Measurements from ENCODE around the gene KANSL1L. TPM values are rescaled to one million over a fixed set of nuclear protein-coding genes. Genes with fewer than 3 reads are reported as not detected.
A peak's percentile ranks its signal among the peaks of the same experiment; 100 is the strongest.

Gene KANSL1L
- total RNA-seq, 5 donors from 2014 or later (not counting 1 experiment from before 2014, with no cell fraction given): 5.1 to 16.0 (median 12.0) TPM

DNA sequence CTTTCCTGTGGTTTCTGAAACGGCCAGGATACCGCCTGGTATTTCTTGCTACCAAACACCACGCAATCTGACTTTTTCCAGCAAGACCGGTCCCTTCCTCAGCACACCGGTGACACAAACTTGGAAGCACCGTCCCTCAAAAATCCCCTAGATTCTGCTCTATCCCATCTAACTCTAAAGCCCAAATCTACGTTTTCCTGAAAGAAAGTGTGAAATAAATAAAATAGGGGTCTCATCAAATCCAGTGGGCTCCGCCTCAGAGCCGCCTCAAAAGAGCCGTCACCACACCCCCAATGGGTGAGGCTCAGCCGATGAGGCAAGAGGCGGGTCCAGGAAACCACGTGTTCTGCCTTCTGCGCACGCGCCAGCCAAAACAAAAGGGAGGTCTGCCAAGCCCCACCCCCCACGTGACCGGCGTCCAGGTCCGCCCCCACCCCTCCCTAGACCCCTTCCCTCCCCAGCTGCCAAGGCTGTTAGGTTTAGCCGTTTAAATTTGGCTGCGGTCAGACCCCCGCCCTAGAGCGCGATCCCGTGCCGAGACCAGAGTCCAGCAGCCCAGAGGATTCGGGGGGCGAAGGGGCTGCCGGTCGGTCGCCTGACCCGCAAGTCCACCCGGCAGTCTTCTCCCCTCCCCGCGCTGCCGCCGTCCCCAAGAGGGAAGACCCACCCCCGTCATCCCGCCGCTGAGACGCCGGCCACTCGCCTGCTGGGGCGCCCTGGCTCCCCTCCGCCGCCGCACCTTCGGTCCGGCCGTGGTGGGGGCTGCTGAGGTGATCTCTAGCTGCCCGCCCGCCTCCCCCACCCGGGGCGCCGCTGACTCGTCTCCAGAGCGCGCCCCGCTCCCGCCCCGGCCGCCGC is 534 bp downstream of the KANSL1L start:
- ChIA-PET CTCF (interaction anchor here in 1 of 2 donors (0.6 kb wide), 2 partner anchors 9 to 209 kb away, joined by 3 to 4 read pairs; no protein-coding TSS in a partner anchor), POLR2A (interaction anchor here in 1 of 2 donors (0.5 kb wide), 1 partner anchor 1916 kb away, joined by 5 read pairs; no protein-coding TSS in a partner anchor)
- Mint-ChIP-seq H3K27me3 (peaks cover 0 to 4% of the 10 kb centered on the region in 2 donors), H3K4me1 (peaks cover 31 to 45% (median 33%) of the 10 kb centered on the region in 3 donors), H3K9me3 (no peaks in the 10 kb centered on the region), H3K36me3 (no peaks in the 10 kb centered on the region), H3K4me3 (peak overlapping the region; percentile 93 to 98 (median 94)), H3K27ac (peak overlapping the region; percentile 91 to 94)
- ATAC-seq (replicated peaks in 1 of 4) (peak; percentile 76 to 77 (median 76)), DNase-seq (peak; percentile 87 to 97 (median 94))
- peaks cover 11 to 19% of the 10 kb centered on the region in 2 experiments for H3K4me1 ChIP-seq (ENCODE audit: control insufficient read depth in 1 of 2, extremely low read depth in 1 of 2, insufficient read depth in 2 of 2, low read length in 2 of 2)
- peak overlapping the region; percentile 90 for H3K27ac ChIP-seq (ENCODE audit: low read length)
- H3K36me3 ChIP-seq (ENCODE audit: control insufficient read depth in 2 of 2, extremely low read depth in 1 of 2, insufficient read depth in 1 of 2, low read length in 1 of 2): no peaks in the 10 kb centered on the region
- H3K9me3 ChIP-seq: no peaks in the 10 kb centered on the region
- peaks cover 0 to 5% of the 10 kb centered on the region in 2 experiments for H3K27me3 ChIP-seq (replicated peaks in 1 of 2; ENCODE audit: control insufficient read depth in 2 of 2, extremely low read depth in 1 of 2, insufficient read depth in 2 of 2, low read length in 1 of 2)
- WGBS (ENCODE audit: insufficient coverage): 0% methylated on average over 45 of the region's 64 CpGs
- H3K4me3 ChIP-seq (ENCODE audit: control insufficient read depth in 1 of 2, extremely low read depth in 1 of 2, low read length in 1 of 2): peak overlapping the region; percentile 90 to 96

- WGBS (ENCODE audit: insufficient coverage): 0% methylated on average over 3 of the region's 6 CpGs
- peak overlapping the region; percentile 90 for H3K27ac ChIP-seq (ENCODE audit: low read length)
- ChIA-PET CTCF (no interaction called here), POLR2A (no interaction called here)
- H3K4me3 ChIP-seq (ENCODE audit: control insufficient read depth in 1 of 2, extremely low read depth in 1 of 2, low read length in 1 of 2): peak overlapping the region; percentile 90 to 96
- Mint-ChIP-seq H3K27me3 (peaks cover 0 to 4% of the 10 kb centered on the region in 2 donors), H3K9me3 (no peaks in the 10 kb centered on the region), H3K4me3 (peak overlapping the region; percentile 93 to 98 (median 94)), H3K4me1 (peaks cover 31 to 45% (median 33%) of the 10 kb centered on the region in 3 donors), H3K27ac (peak overlapping the region; percentile 91 to 94), H3K36me3 (no peaks in the 10 kb centered on the region)
- ATAC-seq (replicated peaks in 1 of 4): no peak
- peaks cover 0 to 5% of the 10 kb centered on the region in 2 experiments for H3K27me3 ChIP-seq (replicated peaks in 1 of 2; ENCODE audit: control insufficient read depth in 2 of 2, extremely low read depth in 1 of 2, insufficient read depth in 2 of 2, low read length in 1 of 2)
- H3K36me3 ChIP-seq (ENCODE audit: control insufficient read depth in 2 of 2, extremely low read depth in 1 of 2, insufficient read depth in 1 of 2, low read length in 1 of 2): no peaks in the 10 kb centered on the region
- no peaks in the 10 kb centered on the region for H3K9me3 ChIP-seq
- H3K4me1 ChIP-seq (ENCODE audit: control insufficient read depth in 1 of 2, extremely low read depth in 1 of 2, insufficient read depth in 2 of 2, low read length in 2 of 2): peaks cover 11 to 19% of the 10 kb centered on the region in 2 experiments
- DNase-seq: no peak
Observed at GRCh38 chr2:210170196-210170445, 1.1 kb downstream of the KANSL1L start.

- Histone ChIP-seq H3K36me3 (ENCODE audit: control insufficient read depth in 2 of 2, extremely low read depth in 1 of 2, insufficient read depth in 1 of 2, low read length in 1 of 2) (no peaks in the 10 kb centered on the region), H3K27ac (ENCODE audit: low read length) (peak overlapping the region; percentile 90), H3K9me3 (no peaks in the 10 kb centered on the region), H3K4me1 (ENCODE audit: control insufficient read depth in 1 of 2, extremely low read depth in 1 of 2, insufficient read depth in 2 of 2, low read length in 2 of 2) (peaks cover 11 to 19% of the 10 kb centered on the region in 2 experiments), H3K4me3 (ENCODE audit: control insufficient read depth in 1 of 2, extremely low read depth in 1 of 2, low read length in 1 of 2) (peak overlapping the region; percentile 90 to 96), H3K27me3 (replicated peaks in 1 of 2; ENCODE audit: control insufficient read depth in 2 of 2, extremely low read depth in 1 of 2, insufficient read depth in 2 of 2, low read length in 1 of 2) (peaks cover 0 to 5% of the 10 kb centered on the region in 2 experiments)
- Mint-ChIP-seq H3K27me3 (peaks cover 0 to 4% of the 10 kb centered on the region in 2 donors), H3K9me3 (no peaks in the 10 kb centered on the region), H3K4me1 (peaks cover 31 to 45% (median 33%) of the 10 kb centered on the region in 3 donors), H3K36me3 (no peaks in the 10 kb centered on the region), H3K27ac (peak overlapping the region; percentile 91 to 94), H3K4me3 (peak overlapping the region; percentile 93 to 98 (median 94))
- peak in 1 of 35 experiments; percentile 26 for DNase-seq
- ChIA-PET POLR2A (no interaction called here), CTCF (no interaction called here)
- ATAC-seq (replicated peaks in 1 of 4): no peak
- WGBS (ENCODE audit: insufficient coverage): no CpG with 5 or more reads among the region's 6 CpGs
Observed at GRCh38 chr2:210169516-210170195, 1.6 kb downstream of the KANSL1L start.

GRCh38 chr2:210167227-210167626 is 4.0 kb downstream of the KANSL1L start:
- POLR2A ChIA-PET: no interaction called here
- no peak overlapping the region for H3K27ac ChIP-seq (ENCODE audit: low read length)
- H3K4me1 ChIP-seq (ENCODE audit: control insufficient read depth in 1 of 2, extremely low read depth in 1 of 2, insufficient read depth in 2 of 2, low read length in 2 of 2): peaks cover 11 to 16% of the 10 kb centered on the region in 2 experiments
- peaks cover 0 to 5% of the 10 kb centered on the region in 2 experiments for H3K27me3 ChIP-seq (replicated peaks in 1 of 2; ENCODE audit: control insufficient read depth in 2 of 2, extremely low read depth in 1 of 2, insufficient read depth in 2 of 2, low read length in 1 of 2)
- CTCF ChIA-PET: interaction anchor here in 1 of 2 donors (0.9 kb wide), 1 partner anchor 122 kb away, joined by 3 read pairs; no protein-coding TSS in a partner anchor
- H3K9me3 ChIP-seq: no peaks in the 10 kb centered on the region
- Mint-ChIP-seq H3K4me1 (peaks cover 38 to 49% (median 42%) of the 10 kb centered on the region in 3 donors), H3K4me3 (no peak overlapping the region), H3K27ac (no peak overlapping the region), H3K9me3 (no peaks in the 10 kb centered on the region), H3K36me3 (no peaks in the 10 kb centered on the region), H3K27me3 (peaks cover 0 to 4% of the 10 kb centered on the region in 2 donors)
- DNase-seq: no peak
- H3K36me3 ChIP-seq (ENCODE audit: control insufficient read depth in 2 of 2, extremely low read depth in 1 of 2, insufficient read depth in 1 of 2, low read length in 1 of 2): no peaks in the 10 kb centered on the region
- ATAC-seq (replicated peaks in 1 of 4): no peak
- no peak overlapping the region for H3K4me3 ChIP-seq (ENCODE audit: control insufficient read depth in 1 of 2, extremely low read depth in 1 of 2, low read length in 1 of 2)
- WGBS (ENCODE audit: insufficient coverage): no CpG with 5 or more reads among the region's 1 CpG

- ChIA-PET POLR2A (no interaction called here), CTCF (interaction anchor here in 1 of 2 donors (0.6 to 0.9 kb wide), 2 partner anchors 21 to 191 kb away, joined by 3 to 7 read pairs; no protein-coding TSS in a partner anchor)
- no peak overlapping the region for H3K4me3 Mint-ChIP-seq
- Histone ChIP-seq H3K27ac (ENCODE audit: low read length) (no peak overlapping the region), H3K4me1 (ENCODE audit: control insufficient read depth in 1 of 2, extremely low read depth in 1 of 2, insufficient read depth in 2 of 2, low read length in 2 of 2) (no peaks in the 10 kb centered on the region), H3K36me3 (ENCODE audit: control insufficient read depth in 2 of 2, extremely low read depth in 1 of 2, insufficient read depth in 1 of 2, low read length in 1 of 2) (no peaks in the 10 kb centered on the region), H3K9me3 (no peaks in the 10 kb centered on the region), H3K27me3 (replicated peaks in 1 of 2; ENCODE audit: control insufficient read depth in 2 of 2, extremely low read depth in 1 of 2, insufficient read depth in 2 of 2, low read length in 1 of 2) (no peaks in the 10 kb centered on the region), H3K4me3 (ENCODE audit: control insufficient read depth in 1 of 2, extremely low read depth in 1 of 2, low read length in 1 of 2) (no peak overlapping the region)
- H3K36me3 Mint-ChIP-seq: no peaks in the 10 kb centered on the region
- 28% methylated on average over 3 of the region's 6 CpGs for WGBS (ENCODE audit: insufficient coverage)
- no peaks in the 10 kb centered on the region for H3K9me3 Mint-ChIP-seq
- H3K27ac Mint-ChIP-seq: no peak overlapping the region
- ATAC-seq (replicated peaks in 1 of 4): no peak
- no peak for DNase-seq
- H3K27me3 Mint-ChIP-seq: no peaks in the 10 kb centered on the region
- H3K4me1 Mint-ChIP-seq: peaks cover 10 to 18% (median 12%) of the 10 kb centered on the region in 3 donors
Observed at GRCh38 chr2:210162466-210163124, 8.6 kb downstream of the KANSL1L start.

- Mint-ChIP-seq H3K36me3 (peaks cover 8% of the 10 kb centered on the region), H3K9me3 (no peaks in the 10 kb centered on the region), H3K4me3 (no peak overlapping the region), H3K27me3 (no peaks in the 10 kb centered on the region), H3K4me1 (peaks cover 10 to 12% (median 10%) of the 10 kb centered on the region in 3 donors), H3K27ac (no peak overlapping the region)
- Histone ChIP-seq H3K9me3 (no peaks in the 10 kb centered on the region), H3K4me3 (ENCODE audit: control insufficient read depth in 1 of 2, extremely low read depth in 1 of 2, low read length in 1 of 2) (no peak overlapping the region), H3K27ac (ENCODE audit: low read length) (no peak overlapping the region), H3K4me1 (ENCODE audit: control insufficient read depth in 1 of 2, extremely low read depth in 1 of 2, insufficient read depth in 2 of 2, low read length in 2 of 2) (no peaks in the 10 kb centered on the region), H3K36me3 (ENCODE audit: control insufficient read depth in 2 of 2, extremely low read depth in 1 of 2, insufficient read depth in 1 of 2, low read length in 1 of 2) (peaks cover 0 to under 1% of the 10 kb centered on the region in 2 donors), H3K27me3 (replicated peaks in 1 of 2; ENCODE audit: control insufficient read depth in 2 of 2, extremely low read depth in 1 of 2, insufficient read depth in 2 of 2, low read length in 1 of 2) (no peaks in the 10 kb centered on the region)
- ChIA-PET POLR2A (no interaction called here), CTCF (interaction anchor here in 1 of 2 donors (1.0 to 1.1 kb wide), 2 partner anchors 40 to 161 kb away, joined by 3 read pairs; no protein-coding TSS in a partner anchor)
- ATAC-seq (replicated peaks in 1 of 4) (no peak), DNase-seq (no peak)
- 100% methylated on average over 2 of the region's 3 CpGs for WGBS (ENCODE audit: insufficient coverage)
Observed at GRCh38 chr2:210159059-210159458, 12.2 kb downstream of the KANSL1L start.

All from T-cell (primary cell).